HG03159 (cell line): ENCODE data around the gene XRN1.

Experiments used
- ATAC-seq: cut with Tn5 transposase; IDR thresholded peaks from one replicate; pipeline ENCODE4 v1.9.1; 2021; ENCODE audit warnings: mild to moderate bottlenecking, moderate library complexity; ENCODE audit not compliant: unreplicated experiment

The XRN1 gene

GRCh38 chr3:142275856-142276255 lies 172.0 kb downstream of the XRN1 start:
- no peak for ATAC-seq

GRCh38 chr3:142274908-142275307 lies 172.9 kb downstream of the XRN1 start:
- no peak for ATAC-seq

- no peak for ATAC-seq
Observed at GRCh38 chr3:142273501-142273900, 174.3 kb downstream of the XRN1 start.

- ATAC-seq = no peak
Observed at GRCh38 chr3:142272200-142272891, 175.5 kb downstream of the XRN1 start.

- ATAC-seq = no peak
Observed at GRCh38 chr3:142270407-142270806, 177.4 kb downstream of the XRN1 start.

- no peak for ATAC-seq
Observed at GRCh38 chr3:142269767-142270166, 178.1 kb downstream of the XRN1 start.

GRCh38 chr3:142268426-142268825 lies 179.4 kb downstream of the XRN1 start:
- ATAC-seq = no peak

- ATAC-seq = no peak
Observed at GRCh38 chr3:142267269-142267668, 180.6 kb downstream of the XRN1 start.

GRCh38 chr3:142263112-142263511 lies 184.7 kb downstream of the XRN1 start:
- no peak for ATAC-seq

- no peak for ATAC-seq
Observed at GRCh38 chr3:142259359-142259758, 188.5 kb downstream of the XRN1 start.

GRCh38 chr3:142256712-142257333 lies 191.0 kb downstream of the XRN1 start:
- ATAC-seq = no peak
